ENCODE measurements around the gene P2RY13.

Gene P2RY13

GRCh38 chr3:151278230-151278629 is 51.1 kb downstream of the P2RY13 start, which contains the start of gene P2RY14:
TSS of gene P2RY14 (minus strand) at chr3:151278542. CDS start at chr3:151214316, 64,226 bp downstream.
- TF ChIP-seq TCF12 (IDR thresholded peaks at IDR 0.05; ENCODE audit: low read depth): no peak
- TF ChIP-seq CEBPB (IDR thresholded peaks at IDR 0.05): no peak
- no peak for TF ChIP-seq EP300 (IDR thresholded peaks at IDR 0.05; ENCODE audit: borderline replicate concordance)
- TF ChIP-seq REST (IDR thresholded peaks at IDR 0.05; ENCODE audit: low read depth): no peak
- no peak for TF ChIP-seq EGR1 (IDR thresholded peaks at IDR 0.05)
- TF ChIP-seq YY1 (IDR thresholded peaks at IDR 0.05; ENCODE audit: low read depth): no peak
- no peak for TF ChIP-seq CREB1 (IDR thresholded peaks at IDR 0.05; ENCODE audit: low read depth)
- TF ChIP-seq ZBTB7A (IDR thresholded peaks at IDR 0.05; ENCODE audit: low read depth): no peak
- TF ChIP-seq USF1 (IDR thresholded peaks at IDR 0.05): no peak
- TF ChIP-seq RAD21 (IDR thresholded peaks at IDR 0.05; ENCODE audit: low read depth): no peak
- no peak for TF ChIP-seq TAF1 (IDR thresholded peaks at IDR 0.05; ENCODE audit: low read depth)
- no peak for TF ChIP-seq TEAD4 (IDR thresholded peaks at IDR 0.05)
- no peak for TF ChIP-seq MAX (IDR thresholded peaks at IDR 0.05)
- no peak for TF ChIP-seq FOXM1 (IDR thresholded peaks at IDR 0.05; ENCODE audit: borderline replicate concordance, low read depth)
- no peak for TF ChIP-seq NFIC (IDR thresholded peaks at IDR 0.05)

- no peak for TF ChIP-seq MAX (IDR thresholded peaks at IDR 0.05)
- no peak for TF ChIP-seq TCF12 (IDR thresholded peaks at IDR 0.05; ENCODE audit: low read depth)
- no peak for TF ChIP-seq NFIC (IDR thresholded peaks at IDR 0.05)
- TF ChIP-seq CREB1 (IDR thresholded peaks at IDR 0.05; ENCODE audit: low read depth): no peak
- no peak for TF ChIP-seq RAD21 (IDR thresholded peaks at IDR 0.05; ENCODE audit: low read depth)
- TF ChIP-seq USF1 (IDR thresholded peaks at IDR 0.05): no peak
- TF ChIP-seq YY1 (IDR thresholded peaks at IDR 0.05; ENCODE audit: low read depth): no peak
- TF ChIP-seq TEAD4 (IDR thresholded peaks at IDR 0.05): no peak
- no peak for TF ChIP-seq TAF1 (IDR thresholded peaks at IDR 0.05; ENCODE audit: low read depth)
- TF ChIP-seq ZBTB7A (IDR thresholded peaks at IDR 0.05; ENCODE audit: low read depth): no peak
- no peak for TF ChIP-seq EP300 (IDR thresholded peaks at IDR 0.05; ENCODE audit: borderline replicate concordance)
These were observed 52.7 kb downstream of the P2RY13 start for GRCh38 chr3:151276687-151277042.
